Left ventricle myocardium inferior (tissue), 1 donor: ENCODE measurements around the gene SH2D1B. TPM values are rescaled to one million over a fixed set of nuclear protein-coding genes. Genes with fewer than 3 reads are reported as not detected.

Source experiments
- DNase-seq: peaks from one replicate; pipeline ENCODE4 v3.0.0-alpha.2; 2020
- H3K27ac ChIP-seq: fragments of 200-600 bp; replicated peaks from 2 replicates; pipeline ENCODE4 v1.8.0; 2021
- H3K27me3 ChIP-seq: fragments of 200-600 bp; 2 replicates; pipeline ENCODE4 v1.8.0; 2021; ENCODE audit warnings: low read depth
- H3K36me3 ChIP-seq: fragments of 200-600 bp; 2 replicates; pipeline ENCODE4 v1.8.0; 2021
- H3K4me1 ChIP-seq: fragments of 200-600 bp; 2 replicates; pipeline ENCODE4 v1.8.0; 2021
- H3K4me3 ChIP-seq: fragments of 200-600 bp; 2 replicates; pipeline ENCODE4 v1.8.0; 2021; ENCODE audit warnings: mild to moderate bottlenecking, moderate library complexity
- H3K9me3 ChIP-seq: fragments of 200-600 bp; replicated peaks from 2 replicates; pipeline ENCODE4 v1.8.0; 2021
- CTCF ChIP-seq: fragments of 200-600 bp; IDR thresholded peaks from 2 replicates; pipeline ENCODE4 v1.8.0; 2021; ENCODE audit warnings: antibody characterized with exemption, mild to moderate bottlenecking, borderline replicate concordance
- intact Hi-C: fragments of 100-400 bp; cut with micrococcal nuclease; formaldehyde crosslinking; loops from one replicate; pipeline ENCODE4 v1.11.0; 2022
- total RNA-seq: library from RNA; stranded (reverse); fragmentation: NEBNext Ultra II Directional; extraction: Animal tissue kit (Norgen Biotek cat#: 25700); gene quantifications from one replicate; pipeline ENCODE4 v1.2.1, GENCODE V29; 2021
- donor health status: DM: no; HTN: yes; CAD: no; lungs with severe emphysema.

SH2D1B gene
- total RNA-seq, 1 donor from 2014 or later: 0.11 TPM

- intact Hi-C loops: no loop called here
- no peaks in the 10 kb centered on the region for H3K36me3 ChIP-seq
- H3K4me3 ChIP-seq: no peak overlapping the region
- no peaks in the 10 kb centered on the region for H3K27me3 ChIP-seq
- no peaks in the 10 kb centered on the region for H3K9me3 ChIP-seq
- H3K4me1 ChIP-seq: peaks cover 5% of the 10 kb centered on the region
- no peak overlapping the region for H3K27ac ChIP-seq
- no peak for DNase-seq
- TF ChIP-seq CTCF: no peak
These were observed 40.3 kb downstream of the SH2D1B start for GRCh38 chr1:162371611-162372010.

- Histone ChIP-seq H3K27ac (no peak overlapping the region), H3K4me1 (peaks cover 5% of the 10 kb centered on the region), H3K27me3 (no peaks in the 10 kb centered on the region), H3K36me3 (no peaks in the 10 kb centered on the region), H3K9me3 (no peaks in the 10 kb centered on the region), H3K4me3 (no peak overlapping the region)
- no peak for DNase-seq
- intact Hi-C loops: no loop called here
- no peak for TF ChIP-seq CTCF
These were observed 41.2 kb downstream of the SH2D1B start for GRCh38 chr1:162370721-162371120.

- no peak overlapping the region for H3K4me3 ChIP-seq
- no peak overlapping the region for H3K27ac ChIP-seq
- peaks cover 5% of the 10 kb centered on the region for H3K4me1 ChIP-seq
- DNase-seq: no peak
- no peak for TF ChIP-seq CTCF
- no peaks in the 10 kb centered on the region for H3K9me3 ChIP-seq
- no peaks in the 10 kb centered on the region for H3K36me3 ChIP-seq
- intact Hi-C loops: no loop called here
- no peaks in the 10 kb centered on the region for H3K27me3 ChIP-seq
These were observed 41.8 kb downstream of the SH2D1B start for GRCh38 chr1:162370161-162370560.

GRCh38 chr1:162369571-162369970 lies 42.4 kb downstream of the SH2D1B start:
- TF ChIP-seq CTCF: no peak
- intact Hi-C loops: no loop called here
- Histone ChIP-seq H3K4me3 (no peak overlapping the region), H3K27me3 (no peaks in the 10 kb centered on the region), H3K36me3 (no peaks in the 10 kb centered on the region), H3K4me1 (peaks cover 5% of the 10 kb centered on the region), H3K27ac (no peak overlapping the region), H3K9me3 (no peaks in the 10 kb centered on the region)
- DNase-seq: no peak

GRCh38 chr1:162368451-162368850 lies 43.5 kb downstream of the SH2D1B start:
- H3K27me3 ChIP-seq: no peaks in the 10 kb centered on the region
- no peak overlapping the region for H3K27ac ChIP-seq
- intact Hi-C loops: no loop called here
- H3K36me3 ChIP-seq: no peaks in the 10 kb centered on the region
- H3K9me3 ChIP-seq: no peaks in the 10 kb centered on the region
- H3K4me1 ChIP-seq: peaks cover 5% of the 10 kb centered on the region
- no peak for TF ChIP-seq CTCF
- no peak overlapping the region for H3K4me3 ChIP-seq
- DNase-seq: no peak

- no peak overlapping the region for H3K27ac ChIP-seq
- peaks cover 5% of the 10 kb centered on the region for H3K4me1 ChIP-seq
- no peak overlapping the region for H3K4me3 ChIP-seq
- H3K9me3 ChIP-seq: no peaks in the 10 kb centered on the region
- no peak for DNase-seq
- no peaks in the 10 kb centered on the region for H3K27me3 ChIP-seq
- H3K36me3 ChIP-seq: no peaks in the 10 kb centered on the region
- no peak for TF ChIP-seq CTCF
- intact Hi-C loops: no loop called here
These were observed 44.2 kb downstream of the SH2D1B start for GRCh38 chr1:162367772-162368171.
